Activated CD8-positive, alpha-beta T cell treated with anti-CD3 and anti-CD28 coated beads for 36 hours (primary cell): ENCODE measurements around the gene RNLS. TPM values are rescaled to one million over a fixed set of nuclear protein-coding genes. Genes with fewer than 3 reads are reported as not detected.

Experiments
- ATAC-seq: fragments of 200-7000 bp; cut with Tn5 transposase; one replicate; pipeline ENCODE4 v1.10.0; 2021; ENCODE audit warnings: mild to moderate bottlenecking, moderate library complexity
- CTCF ChIA-PET: fragments of 350-600 bp; sonication (Branson Sonifier 250); formaldehyde crosslinking; loops from one replicate; lab custom pipeline; 2021; ENCODE audit warnings: antibody characterized with exemption; lab: Charles Lee
- POLR2A ChIA-PET: fragments of 350-600 bp; sonication (Branson Sonifier 250); formaldehyde crosslinking; loops from one replicate; lab custom pipeline; 2021; ENCODE audit warnings: antibody characterized with exemption; lab: Charles Lee
- DNase-seq: peaks from one replicate; pipeline ENCODE4 v3.0.0-alpha.2; 2020
- H3K27ac Mint-ChIP-seq: one replicate; pipeline ENCODE4 v1.8.0; 2021; ENCODE audit warnings: mild to moderate bottlenecking, mixed read lengths
- H3K27me3 Mint-ChIP-seq: one replicate; pipeline ENCODE4 v1.8.0; 2021; ENCODE audit warnings: mixed read lengths
- H3K36me3 Mint-ChIP-seq: one replicate; pipeline ENCODE4 v1.8.0; 2021; ENCODE audit warnings: low read depth, mixed read lengths
- H3K4me1 Mint-ChIP-seq: one replicate; pipeline ENCODE4 v1.8.0; 2021; ENCODE audit warnings: low read depth, mixed read lengths
- H3K4me3 Mint-ChIP-seq: one replicate; pipeline ENCODE4 v1.8.0; 2021; ENCODE audit warnings: mild to moderate bottlenecking, moderate library complexity, mixed read lengths
- H3K9me3 Mint-ChIP-seq: one replicate; pipeline ENCODE4 v1.8.0; 2021; ENCODE audit warnings: mixed read lengths
- intact Hi-C: fragments of 100-400 bp; cut with micrococcal nuclease; formaldehyde crosslinking; loops from one replicate; pipeline ENCODE4 v1.10.0; 2022
- total RNA-seq, 2 experiments: library from RNA; stranded (reverse); gene quantifications; one replicate each; pipeline ENCODE4 v1.2.3, GENCODE V29; 2021
- TF ChIP-seq, protein P1 (sequence below): fragments of 200-600 bp; IDR thresholded peaks from one replicate; pipeline ENCODE4 v1.8.0; 2022; ENCODE audit warnings: antibody characterized with exemption, mild to moderate bottlenecking

Gene RNLS
- total RNA-seq, 2 experiments from 2014 or later = 4.5 TPM

DNA sequence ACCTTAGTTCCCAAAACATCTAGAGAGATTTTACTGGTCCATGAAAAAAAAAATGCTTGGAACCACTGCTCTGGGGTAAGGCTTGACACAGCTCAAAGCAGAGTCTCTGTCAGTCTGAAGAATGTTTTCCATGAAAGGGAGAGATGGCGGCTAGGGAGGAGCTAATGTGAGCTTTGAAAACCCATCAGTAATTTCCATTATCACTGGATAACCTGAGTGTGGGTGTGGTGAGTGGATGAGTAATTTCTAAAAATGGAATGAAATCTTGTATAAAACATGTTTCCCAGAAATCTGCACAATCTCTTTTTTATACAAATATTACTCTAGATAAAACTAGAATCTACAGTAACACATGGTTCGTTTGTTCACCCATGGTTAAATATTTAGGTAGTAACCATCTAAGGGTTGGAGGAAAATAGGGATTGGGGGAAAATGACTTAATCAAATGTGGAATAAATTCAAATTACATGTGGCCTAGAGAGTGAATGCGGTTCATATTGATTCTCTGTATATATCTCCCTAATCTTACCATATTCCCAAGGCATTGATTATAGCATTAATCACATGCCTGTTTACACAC lies 289.4 kb downstream of the RNLS start:
- H3K4me3 Mint-ChIP-seq = no peak overlapping the region
- H3K4me1 Mint-ChIP-seq = peaks cover 18% of the 10 kb centered on the region
- H3K27me3 Mint-ChIP-seq = no peaks in the 10 kb centered on the region
- no peak overlapping the region for H3K27ac Mint-ChIP-seq
- no peaks in the 10 kb centered on the region for H3K9me3 Mint-ChIP-seq
- POLR2A ChIA-PET = no interaction called here
- intact Hi-C loops = no loop called here
- TF ChIP-seq, protein P1, sequence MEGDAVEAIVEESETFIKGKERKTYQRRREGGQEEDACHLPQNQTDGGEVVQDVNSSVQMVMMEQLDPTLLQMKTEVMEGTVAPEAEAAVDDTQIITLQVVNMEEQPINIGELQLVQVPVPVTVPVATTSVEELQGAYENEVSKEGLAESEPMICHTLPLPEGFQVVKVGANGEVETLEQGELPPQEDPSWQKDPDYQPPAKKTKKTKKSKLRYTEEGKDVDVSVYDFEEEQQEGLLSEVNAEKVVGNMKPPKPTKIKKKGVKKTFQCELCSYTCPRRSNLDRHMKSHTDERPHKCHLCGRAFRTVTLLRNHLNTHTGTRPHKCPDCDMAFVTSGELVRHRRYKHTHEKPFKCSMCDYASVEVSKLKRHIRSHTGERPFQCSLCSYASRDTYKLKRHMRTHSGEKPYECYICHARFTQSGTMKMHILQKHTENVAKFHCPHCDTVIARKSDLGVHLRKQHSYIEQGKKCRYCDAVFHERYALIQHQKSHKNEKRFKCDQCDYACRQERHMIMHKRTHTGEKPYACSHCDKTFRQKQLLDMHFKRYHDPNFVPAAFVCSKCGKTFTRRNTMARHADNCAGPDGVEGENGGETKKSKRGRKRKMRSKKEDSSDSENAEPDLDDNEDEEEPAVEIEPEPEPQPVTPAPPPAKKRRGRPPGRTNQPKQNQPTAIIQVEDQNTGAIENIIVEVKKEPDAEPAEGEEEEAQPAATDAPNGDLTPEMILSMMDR = no peak
- DNase-seq = no peak
- H3K36me3 Mint-ChIP-seq = no peaks in the 10 kb centered on the region
- CTCF ChIA-PET = interaction anchor here (0.6 to 0.9 kb wide), 3 partner anchors 21 to 517 kb away, joined by 3 read pairs; no protein-coding TSS in a partner anchor
- no peak for ATAC-seq

- no peak overlapping the region for H3K4me3 Mint-ChIP-seq
- no peaks in the 10 kb centered on the region for H3K27me3 Mint-ChIP-seq
- ChIA-PET CTCF (interaction anchor here (0.7 to 0.9 kb wide), 2 partner anchors 22 kb away, joined by 3 read pairs; no protein-coding TSS in a partner anchor), POLR2A (no interaction called here)
- TF ChIP-seq, protein P1 = no peak
- intact Hi-C loops = no loop called here
- H3K27ac Mint-ChIP-seq = no peak overlapping the region
- no peak for ATAC-seq
- no peaks in the 10 kb centered on the region for H3K9me3 Mint-ChIP-seq
- H3K36me3 Mint-ChIP-seq = no peaks in the 10 kb centered on the region
- no peak for DNase-seq
- H3K4me1 Mint-ChIP-seq = peaks cover 18% of the 10 kb centered on the region
Observed at GRCh38 chr10:88293073-88293472, 290.0 kb downstream of the RNLS start.

GRCh38 chr10:88292185-88292514 lies 291.0 kb downstream of the RNLS start:
- DNase-seq (no peak), ATAC-seq (no peak)
- ChIA-PET CTCF (no interaction called here), POLR2A (no interaction called here)
- intact Hi-C loops = no loop called here
- H3K36me3 Mint-ChIP-seq = no peaks in the 10 kb centered on the region
- peaks cover 18% of the 10 kb centered on the region for H3K4me1 Mint-ChIP-seq
- no peaks in the 10 kb centered on the region for H3K9me3 Mint-ChIP-seq
- no peak overlapping the region for H3K4me3 Mint-ChIP-seq
- H3K27ac Mint-ChIP-seq = no peak overlapping the region
- TF ChIP-seq, protein P1 = no peak
- no peaks in the 10 kb centered on the region for H3K27me3 Mint-ChIP-seq

GRCh38 chr10:88291289-88292184 lies 291.6 kb downstream of the RNLS start:
- CTCF ChIA-PET = no interaction called here
- no peak overlapping the region for H3K4me3 Mint-ChIP-seq
- H3K9me3 Mint-ChIP-seq = no peaks in the 10 kb centered on the region
- H3K27me3 Mint-ChIP-seq = no peaks in the 10 kb centered on the region
- TF ChIP-seq, protein P1 = no peak
- no peaks in the 10 kb centered on the region for H3K36me3 Mint-ChIP-seq
- DNase-seq (no peak), ATAC-seq (no peak)
- H3K4me1 Mint-ChIP-seq = peaks cover 18% of the 10 kb centered on the region
- no peak overlapping the region for H3K27ac Mint-ChIP-seq
- intact Hi-C loops = no loop called here
- POLR2A ChIA-PET = no interaction called here

DNA sequence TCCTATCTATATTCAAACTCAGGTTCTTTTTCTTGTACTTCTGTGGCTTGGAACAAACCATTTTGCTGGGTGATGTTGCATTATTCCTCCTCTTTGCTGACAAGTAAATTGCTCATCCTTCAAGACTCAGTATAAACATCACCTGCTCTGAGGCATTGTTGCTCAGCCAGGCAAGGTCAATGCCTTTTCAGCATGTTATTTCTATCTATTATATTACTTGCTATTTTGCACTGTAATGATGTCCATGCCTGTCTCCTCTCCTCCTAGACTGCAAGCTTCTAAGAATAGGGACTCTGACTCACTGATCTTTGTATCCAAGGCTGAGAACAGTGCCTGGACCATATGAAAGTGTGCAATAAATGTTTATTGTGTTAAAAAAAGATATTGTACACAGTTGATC lies 293.8 kb downstream of the RNLS start:
- Mint-ChIP-seq H3K27me3 (no peaks in the 10 kb centered on the region), H3K36me3 (no peaks in the 10 kb centered on the region), H3K27ac (no peak overlapping the region), H3K4me1 (peaks cover 18% of the 10 kb centered on the region), H3K9me3 (no peaks in the 10 kb centered on the region), H3K4me3 (no peak overlapping the region)
- ChIA-PET CTCF (no interaction called here), POLR2A (no interaction called here)
- no peak for DNase-seq
- intact Hi-C loops = no loop called here
- ATAC-seq = no peak
- TF ChIP-seq, protein P1 = no peak
